GM12878 (cell line): ENCODE results near the gene RAI14. TPM values are rescaled to one million over a fixed set of nuclear protein-coding genes. Genes with fewer than 3 reads are reported as not detected.

ENCODE experiments used
- ATF7 ChIP-seq: fragments of 450-650 bp; IDR thresholded peaks from 2 replicates; pipeline ENCODE4 v1.6.1; 2016; ENCODE audit warnings: low read depth, mild to moderate bottlenecking
- IKZF2 ChIP-seq, 2 experiments: fragments of 450-650 bp; IDR thresholded peaks; 2 replicates each; pipeline ENCODE4 v1.6.1; 2017; ENCODE audit warnings: mild to moderate bottlenecking in 2 of 2, moderate library complexity in 2 of 2
- MTA3 ChIP-seq: IDR thresholded peaks from 2 replicates; pipeline ENCODE4 v1.6.1; 2012; ENCODE audit warnings: low read length, inconsistent platforms, borderline replicate concordance
- ZNF207 ChIP-seq: fragments of 450-650 bp; IDR thresholded peaks from 2 replicates; pipeline ENCODE4 v1.6.1; 2014; ENCODE audit warnings: antibody characterized with exemption, mild to moderate bottlenecking, borderline replicate concordance
- polyA plus RNA-seq, 11 experiments: library from polyadenylated mRNA; depleted of rRNA in 4 of 11; unstranded in 6 of 11; stranded (reverse) in 5 of 11; fragments of >200 nt; fragmentation: Nextera tagmentation in 4 of 11; fragmentation: Illumina TruSeq in 1 of 11; extraction: Ambion mirVana in 4 of 11; extraction: Trizol in 1 of 11; gene quantifications; 1 replicate in 1 of 11; 2 replicates in 10 of 11; pipeline versions ENCODE4 v1.2.1 to v1.2.3, GENCODE V29; 2011 to 2016; ENCODE audit warnings: inconsistent platforms in 2 of 11, missing spikeins in 2 of 11, low read depth in 1 of 11
- total RNA-seq, 4 experiments: library from RNA; depleted of rRNA in 3 of 4; stranded (reverse); fragments of >200 nt in 3 of 4; fragmentation: Illumina TruSeq in 1 of 4; extraction: Trizol in 1 of 4; gene quantifications; 2 replicates each; pipeline versions ENCODE4 v1.2.1 to v1.2.3, GENCODE V29; 2013 to 2021
- TF ChIP-seq, protein P1 (sequence below): fragments of 450-650 bp; formaldehyde crosslinking; IDR thresholded peaks from 2 replicates; pipeline ENCODE4 v1.5.0; 2022; ENCODE audit warnings: mild to moderate bottlenecking, missing genetic modification characterization
- TF ChIP-seq, protein P2 (sequence below): fragments of 450-650 bp; IDR thresholded peaks from 2 replicates; pipeline ENCODE4 v1.6.1; 2016; ENCODE audit warnings: mild to moderate bottlenecking
- TF ChIP-seq, protein P3 (sequence below): fragments of 450-650 bp; IDR thresholded peaks from 2 replicates; pipeline ENCODE4 v1.6.1; 2017; ENCODE audit warnings: antibody characterized with exemption, mild to moderate bottlenecking, moderate library complexity
- TF ChIP-seq, protein P4 (sequence below): fragments of 450-650 bp; IDR thresholded peaks from 2 replicates; pipeline ENCODE4 v1.6.1; 2018; ENCODE audit warnings: mild to moderate bottlenecking, low read depth, moderate library complexity; ENCODE audit not compliant: partially characterized antibody

RAI14 gene
- total and polyA plus RNA-seq, 10 of the 15 experiments (the other 5 are each of a cell fraction or from before 2014, with no cell fraction given), result 0.18 to 4.6 (median 1.9) TPM

DNA sequence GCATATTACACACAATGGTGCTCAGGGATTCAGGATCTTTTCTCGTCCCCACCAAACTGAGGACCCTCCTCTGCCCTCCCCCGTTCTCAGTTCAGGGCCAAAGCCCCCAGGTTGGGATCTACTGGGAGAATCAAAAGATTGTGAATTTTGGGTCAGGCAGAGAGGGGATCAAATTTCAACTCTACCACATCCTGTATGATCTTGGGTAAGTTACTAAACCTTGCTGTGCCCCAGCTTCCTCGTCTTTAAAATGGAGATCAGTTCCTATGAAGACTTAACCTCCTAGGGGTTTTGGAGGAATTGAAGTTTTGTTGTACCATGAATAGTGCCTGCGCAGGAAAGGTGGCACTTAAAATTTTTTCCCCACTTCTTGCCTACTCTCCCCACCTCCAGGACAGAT, 62.4 kb downstream of the RAI14 start (continued):
- TF ChIP-seq, protein P1, sequence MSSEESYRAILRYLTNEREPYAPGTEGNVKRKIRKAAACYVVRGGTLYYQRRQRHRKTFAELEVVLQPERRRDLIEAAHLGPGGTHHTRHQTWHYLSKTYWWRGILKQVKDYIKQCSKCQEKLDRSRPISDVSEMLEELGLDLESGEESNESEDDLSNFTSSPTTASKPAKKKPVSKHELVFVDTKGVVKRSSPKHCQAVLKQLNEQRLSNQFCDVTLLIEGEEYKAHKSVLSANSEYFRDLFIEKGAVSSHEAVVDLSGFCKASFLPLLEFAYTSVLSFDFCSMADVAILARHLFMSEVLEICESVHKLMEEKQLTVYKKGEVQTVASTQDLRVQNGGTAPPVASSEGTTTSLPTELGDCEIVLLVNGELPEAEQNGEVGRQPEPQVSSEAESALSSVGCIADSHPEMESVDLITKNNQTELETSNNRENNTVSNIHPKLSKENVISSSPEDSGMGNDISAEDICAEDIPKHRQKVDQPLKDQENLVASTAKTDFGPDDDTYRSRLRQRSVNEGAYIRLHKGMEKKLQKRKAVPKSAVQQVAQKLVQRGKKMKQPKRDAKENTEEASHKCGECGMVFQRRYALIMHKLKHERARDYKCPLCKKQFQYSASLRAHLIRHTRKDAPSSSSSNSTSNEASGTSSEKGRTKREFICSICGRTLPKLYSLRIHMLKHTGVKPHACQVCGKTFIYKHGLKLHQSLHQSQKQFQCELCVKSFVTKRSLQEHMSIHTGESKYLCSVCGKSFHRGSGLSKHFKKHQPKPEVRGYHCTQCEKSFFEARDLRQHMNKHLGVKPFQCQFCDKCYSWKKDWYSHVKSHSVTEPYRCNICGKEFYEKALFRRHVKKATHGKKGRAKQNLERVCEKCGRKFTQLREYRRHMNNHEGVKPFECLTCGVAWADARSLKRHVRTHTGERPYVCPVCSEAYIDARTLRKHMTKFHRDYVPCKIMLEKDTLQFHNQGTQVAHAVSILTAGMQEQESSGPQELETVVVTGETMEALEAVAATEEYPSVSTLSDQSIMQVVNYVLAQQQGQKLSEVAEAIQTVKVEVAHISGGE (CRISPR knock-in tag), result no peak
- TF ChIP-seq, protein P2, sequence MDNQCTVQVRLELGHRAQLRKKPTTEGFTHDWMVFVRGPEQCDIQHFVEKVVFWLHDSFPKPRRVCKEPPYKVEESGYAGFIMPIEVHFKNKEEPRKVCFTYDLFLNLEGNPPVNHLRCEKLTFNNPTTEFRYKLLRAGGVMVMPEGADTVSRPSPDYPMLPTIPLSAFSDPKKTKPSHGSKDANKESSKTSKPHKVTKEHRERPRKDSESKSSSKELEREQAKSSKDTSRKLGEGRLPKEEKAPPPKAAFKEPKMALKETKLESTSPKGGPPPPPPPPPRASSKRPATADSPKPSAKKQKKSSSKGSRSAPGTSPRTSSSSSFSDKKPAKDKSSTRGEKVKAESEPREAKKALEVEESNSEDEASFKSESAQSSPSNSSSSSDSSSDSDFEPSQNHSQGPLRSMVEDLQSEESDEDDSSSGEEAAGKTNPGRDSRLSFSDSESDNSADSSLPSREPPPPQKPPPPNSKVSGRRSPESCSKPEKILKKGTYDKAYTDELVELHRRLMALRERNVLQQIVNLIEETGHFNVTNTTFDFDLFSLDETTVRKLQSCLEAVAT, result no peak
- TF ChIP-seq MTA3, result no peak
- TF ChIP-seq, protein P3, sequence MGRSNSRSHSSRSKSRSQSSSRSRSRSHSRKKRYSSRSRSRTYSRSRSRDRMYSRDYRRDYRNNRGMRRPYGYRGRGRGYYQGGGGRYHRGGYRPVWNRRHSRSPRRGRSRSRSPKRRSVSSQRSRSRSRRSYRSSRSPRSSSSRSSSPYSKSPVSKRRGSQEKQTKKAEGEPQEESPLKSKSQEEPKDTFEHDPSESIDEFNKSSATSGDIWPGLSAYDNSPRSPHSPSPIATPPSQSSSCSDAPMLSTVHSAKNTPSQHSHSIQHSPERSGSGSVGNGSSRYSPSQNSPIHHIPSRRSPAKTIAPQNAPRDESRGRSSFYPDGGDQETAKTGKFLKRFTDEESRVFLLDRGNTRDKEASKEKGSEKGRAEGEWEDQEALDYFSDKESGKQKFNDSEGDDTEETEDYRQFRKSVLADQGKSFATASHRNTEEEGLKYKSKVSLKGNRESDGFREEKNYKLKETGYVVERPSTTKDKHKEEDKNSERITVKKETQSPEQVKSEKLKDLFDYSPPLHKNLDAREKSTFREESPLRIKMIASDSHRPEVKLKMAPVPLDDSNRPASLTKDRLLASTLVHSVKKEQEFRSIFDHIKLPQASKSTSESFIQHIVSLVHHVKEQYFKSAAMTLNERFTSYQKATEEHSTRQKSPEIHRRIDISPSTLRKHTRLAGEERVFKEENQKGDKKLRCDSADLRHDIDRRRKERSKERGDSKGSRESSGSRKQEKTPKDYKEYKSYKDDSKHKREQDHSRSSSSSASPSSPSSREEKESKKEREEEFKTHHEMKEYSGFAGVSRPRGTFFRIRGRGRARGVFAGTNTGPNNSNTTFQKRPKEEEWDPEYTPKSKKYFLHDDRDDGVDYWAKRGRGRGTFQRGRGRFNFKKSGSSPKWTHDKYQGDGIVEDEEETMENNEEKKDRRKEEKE, result no peak
- no peak for TF ChIP-seq IKZF2 (IDR thresholded peaks at IDR 0.05)
- no peak for TF ChIP-seq ATF7
- TF ChIP-seq ZNF207, result no peak
- TF ChIP-seq, protein P4, sequence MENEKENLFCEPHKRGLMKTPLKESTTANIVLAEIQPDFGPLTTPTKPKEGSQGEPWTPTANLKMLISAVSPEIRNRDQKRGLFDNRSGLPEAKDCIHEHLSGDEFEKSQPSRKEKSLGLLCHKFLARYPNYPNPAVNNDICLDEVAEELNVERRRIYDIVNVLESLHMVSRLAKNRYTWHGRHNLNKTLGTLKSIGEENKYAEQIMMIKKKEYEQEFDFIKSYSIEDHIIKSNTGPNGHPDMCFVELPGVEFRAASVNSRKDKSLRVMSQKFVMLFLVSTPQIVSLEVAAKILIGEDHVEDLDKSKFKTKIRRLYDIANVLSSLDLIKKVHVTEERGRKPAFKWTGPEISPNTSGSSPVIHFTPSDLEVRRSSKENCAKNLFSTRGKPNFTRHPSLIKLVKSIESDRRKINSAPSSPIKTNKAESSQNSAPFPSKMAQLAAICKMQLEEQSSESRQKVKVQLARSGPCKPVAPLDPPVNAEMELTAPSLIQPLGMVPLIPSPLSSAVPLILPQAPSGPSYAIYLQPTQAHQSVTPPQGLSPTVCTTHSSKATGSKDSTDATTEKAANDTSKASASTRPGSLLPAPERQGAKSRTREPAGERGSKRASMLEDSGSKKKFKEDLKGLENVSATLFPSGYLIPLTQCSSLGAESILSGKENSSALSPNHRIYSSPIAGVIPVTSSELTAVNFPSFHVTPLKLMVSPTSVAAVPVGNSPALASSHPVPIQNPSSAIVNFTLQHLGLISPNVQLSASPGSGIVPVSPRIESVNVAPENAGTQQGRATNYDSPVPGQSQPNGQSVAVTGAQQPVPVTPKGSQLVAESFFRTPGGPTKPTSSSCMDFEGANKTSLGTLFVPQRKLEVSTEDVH, result no peak
